Camera-type eye (tissue), 1 donor: ENCODE data around the gene FKTN. TPM values are rescaled to one million over a fixed set of nuclear protein-coding genes. Genes with fewer than 3 reads are reported as not detected.

Source experiments
- total RNA-seq: library from RNA; depleted of rRNA; stranded (reverse); fragments of >200 nt; gene quantifications from one replicate; pipeline ENCODE4 v1.2.3, GENCODE V29; 2014

FKTN gene
- 50.1 TPM for total RNA-seq

DNA sequence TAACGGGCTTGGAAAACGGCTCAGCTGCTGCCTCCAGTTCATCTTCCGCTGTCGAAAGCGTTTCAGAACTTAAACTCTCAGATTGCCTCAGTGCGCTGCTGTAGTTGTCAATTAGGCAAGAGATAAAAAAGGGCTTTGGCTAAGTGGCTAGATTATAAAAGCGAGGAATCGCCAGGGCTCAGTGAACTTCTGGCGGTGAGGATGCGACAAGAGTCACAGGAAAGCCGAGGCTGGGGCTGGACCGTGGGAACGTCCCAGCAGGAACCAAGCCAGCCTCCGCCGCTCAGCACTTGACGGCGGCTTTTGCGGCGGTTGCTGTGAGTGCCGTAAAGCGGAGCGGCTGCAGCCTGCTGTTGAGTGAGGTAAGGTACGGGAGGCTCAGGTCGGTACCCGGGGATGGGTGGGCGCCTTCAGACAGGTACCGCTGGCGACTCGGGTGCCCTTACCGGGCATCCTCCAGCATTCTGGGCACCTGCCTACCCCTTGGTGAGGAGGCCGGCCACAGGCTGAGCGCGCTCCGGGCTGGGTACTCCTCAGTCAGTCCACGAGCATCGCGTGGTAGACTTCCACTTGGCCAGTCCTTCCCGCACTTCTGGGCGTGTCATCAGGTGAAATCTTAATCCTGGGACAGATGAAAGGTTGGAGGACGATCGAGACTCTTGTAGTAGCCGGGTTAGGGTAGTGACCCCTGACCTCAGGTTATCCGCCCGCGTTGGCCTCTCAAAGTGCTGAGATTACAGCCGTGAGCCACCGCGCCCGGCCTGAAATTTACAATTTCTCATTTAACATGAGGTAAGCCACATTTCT, at the start of gene FKTN:
Gene FKTN (plus strand): TSS at position 328 of the 807 bp plus-strand sequence. CDS start 16,902 bp downstream, outside the sequence.

GRCh38 chr9:105662184-105663104, 104.5 kb downstream of the FKTN start, which contains the start of gene TAL2:
TSS of gene TAL2 (plus strand) at chr9:105662457. CDS start at chr9:105662497, 40 bp downstream.

Other genes with a start within 250 kb of the FKTN start
- gene FSD1L, start 110.1 kb upstream of the FKTN start, total RNA-seq = 43.7 TPM
- gene TAL2, start 104.3 kb downstream of the FKTN start, total RNA-seq = 12.0 TPM
- 31.1 TPM for gene TMEM38B, start 136.4 kb downstream of the FKTN start, total RNA-seq